Tibial nerve (tissue), 3 donors: ENCODE data around the gene FAM169A.

ENCODE experiments used
- CTCF ChIP-seq, 5 experiments: fragments of 200-600 bp in 3 of 5; fragments of 450-650 bp in 2 of 5; sonication (generic) in 3 of 5; IDR thresholded peaks; one replicate each; pipeline ENCODE4 v1.5.1; 2016 to 2019; ENCODE audit warnings: antibody characterized with exemption in 5 of 5, mild to moderate bottlenecking in 3 of 5, moderate library complexity in 2 of 5
- POLR2A ChIP-seq, 2 donors: fragments of 450-650 bp; IDR thresholded peaks; one replicate each; pipeline ENCODE4 v1.6.1; 2017; ENCODE audit warnings: antibody characterized with exemption in 2 of 2, mild to moderate bottlenecking in 2 of 2, moderate library complexity in 2 of 2

- TF ChIP-seq CTCF (IDR thresholded peaks at IDR 0.05) (no peak), POLR2A (IDR thresholded peaks at IDR 0.05) (no peak)
Measured at GRCh38 chr5:74798977-74799911, 66.9 kb downstream of the FAM169A start.
